Colonic mucosa (tissue), 4 donors: ENCODE results near the gene LNX1. TPM values are rescaled to one million over a fixed set of nuclear protein-coding genes. Genes with fewer than 3 reads are reported as not detected.

Experiments used
- DNase-seq: peaks from one replicate; pipeline ENCODE4 v3.0.0-alpha.2; 2020
- H3K27ac ChIP-seq: fragments of 200-600 bp; one replicate; pipeline ENCODE4 v1.8.0; 2021
- H3K27me3 ChIP-seq: fragments of 200-600 bp; one replicate; pipeline ENCODE4 v1.8.0; 2021
- H3K36me3 ChIP-seq: fragments of 200-600 bp; one replicate; pipeline ENCODE4 v1.8.0; 2021
- H3K4me1 ChIP-seq: fragments of 200-600 bp; one replicate; pipeline ENCODE4 v1.8.0; 2021; ENCODE audit warnings: mild to moderate bottlenecking
- H3K4me3 ChIP-seq: fragments of 200-600 bp; one replicate; pipeline ENCODE4 v1.8.0; 2021
- H3K9ac ChIP-seq, 2 donors: one replicate each; pipeline ENCODE4 v1.7.0; 2013; ENCODE audit warnings: control low read depth in 2 of 2, low read depth in 2 of 2, low read length in 2 of 2
- H3K9me3 ChIP-seq: fragments of 200-600 bp; one replicate; pipeline ENCODE4 v1.8.0; 2021
- intact Hi-C: fragments of 100-400 bp; cut with DNase I; formaldehyde crosslinking; loops from one replicate; pipeline ENCODE4 v1.14.1; 2022
- total RNA-seq, 2 donors: library from RNA; stranded (reverse); fragmentation: NEBNext Ultra II Directional in 1 of 2; extraction: Animal tissue kit (Norgen Biotek cat#: 25700) in 1 of 2; gene quantifications; one replicate each; pipeline ENCODE4 v1.2.1, GENCODE V29; 2021
- TF ChIP-seq, protein P1 (sequence below): fragments of 200-600 bp; IDR thresholded peaks from one replicate; pipeline ENCODE4 v1.8.0; 2022; ENCODE audit warnings: antibody characterized with exemption, mild to moderate bottlenecking
- donor health status: healthy.
- donor health status: DM: no; HTN: no; CAD: no.
- donor health status: DM: no; HTN: no; CAD: no.

Gene LNX1
- total RNA-seq, 2 donors from 2014 or later, result 9.7 to 25.0 TPM

DNA sequence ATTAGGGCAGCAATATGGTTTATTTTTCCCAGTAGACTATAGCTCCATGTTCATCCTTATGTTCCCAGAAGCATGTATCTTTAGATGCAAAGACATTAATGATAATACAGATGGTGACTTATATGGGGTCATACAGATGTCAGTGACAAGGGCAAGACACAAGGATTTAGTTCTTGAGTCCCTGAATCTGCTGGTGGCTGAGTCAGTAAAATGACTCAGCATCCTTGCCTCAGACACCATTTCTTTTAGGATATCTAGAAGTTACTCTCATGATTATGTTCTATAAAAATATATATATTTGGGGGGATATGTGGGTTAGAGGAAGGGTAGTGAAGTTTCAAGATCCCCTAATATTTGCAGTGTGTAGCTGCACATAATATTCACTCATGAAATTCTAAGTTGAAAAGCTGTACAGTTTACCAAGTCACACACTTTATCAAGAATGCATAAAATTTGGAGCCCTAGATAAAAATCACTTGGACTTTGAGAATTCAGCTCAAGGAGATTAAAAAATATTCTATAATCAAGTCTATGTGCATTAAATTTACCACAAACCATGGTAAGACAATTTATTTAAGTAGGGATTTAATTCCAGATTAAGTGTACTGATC is 101.9 kb downstream of the LNX1 start:
- TF ChIP-seq, protein P1, sequence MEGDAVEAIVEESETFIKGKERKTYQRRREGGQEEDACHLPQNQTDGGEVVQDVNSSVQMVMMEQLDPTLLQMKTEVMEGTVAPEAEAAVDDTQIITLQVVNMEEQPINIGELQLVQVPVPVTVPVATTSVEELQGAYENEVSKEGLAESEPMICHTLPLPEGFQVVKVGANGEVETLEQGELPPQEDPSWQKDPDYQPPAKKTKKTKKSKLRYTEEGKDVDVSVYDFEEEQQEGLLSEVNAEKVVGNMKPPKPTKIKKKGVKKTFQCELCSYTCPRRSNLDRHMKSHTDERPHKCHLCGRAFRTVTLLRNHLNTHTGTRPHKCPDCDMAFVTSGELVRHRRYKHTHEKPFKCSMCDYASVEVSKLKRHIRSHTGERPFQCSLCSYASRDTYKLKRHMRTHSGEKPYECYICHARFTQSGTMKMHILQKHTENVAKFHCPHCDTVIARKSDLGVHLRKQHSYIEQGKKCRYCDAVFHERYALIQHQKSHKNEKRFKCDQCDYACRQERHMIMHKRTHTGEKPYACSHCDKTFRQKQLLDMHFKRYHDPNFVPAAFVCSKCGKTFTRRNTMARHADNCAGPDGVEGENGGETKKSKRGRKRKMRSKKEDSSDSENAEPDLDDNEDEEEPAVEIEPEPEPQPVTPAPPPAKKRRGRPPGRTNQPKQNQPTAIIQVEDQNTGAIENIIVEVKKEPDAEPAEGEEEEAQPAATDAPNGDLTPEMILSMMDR, result no peak
- Histone ChIP-seq H3K27me3 (no peaks in the 10 kb centered on the region), H3K9me3 (no peaks in the 10 kb centered on the region), H3K4me1 (no peaks in the 10 kb centered on the region), H3K27ac (no peak overlapping the region), H3K36me3 (no peaks in the 10 kb centered on the region), H3K9ac (no peak overlapping the region), H3K4me3 (no peak overlapping the region)
- intact Hi-C loops, result no loop called here
- no peak for DNase-seq

- Histone ChIP-seq H3K27me3 (no peaks in the 10 kb centered on the region), H3K4me1 (no peaks in the 10 kb centered on the region), H3K9me3 (no peaks in the 10 kb centered on the region), H3K9ac (no peak overlapping the region), H3K36me3 (no peaks in the 10 kb centered on the region), H3K4me3 (no peak overlapping the region), H3K27ac (no peak overlapping the region)
- no peak for DNase-seq
- intact Hi-C loops, result no loop called here
- TF ChIP-seq, protein P1, result no peak
Observed at GRCh38 chr4:53487766-53488165, 103.5 kb downstream of the LNX1 start.

DNA sequence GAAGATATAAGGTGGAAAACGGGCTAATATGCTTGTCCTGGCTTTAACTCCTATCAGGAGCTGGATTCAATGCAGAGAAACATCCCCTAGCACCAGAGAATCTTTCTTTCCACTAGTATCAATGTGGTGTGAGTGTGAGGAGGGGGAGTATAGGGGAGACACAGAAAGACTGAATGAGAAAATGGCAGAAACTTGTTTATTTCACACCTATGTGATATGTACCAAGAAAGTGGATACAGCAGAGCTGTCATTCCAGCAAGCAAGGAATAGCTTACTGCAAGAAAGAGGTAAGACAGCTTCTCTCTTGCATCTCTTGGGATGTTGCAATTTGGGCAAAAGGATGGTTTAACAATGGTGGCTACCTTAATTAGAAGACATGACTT is 105.6 kb downstream of the LNX1 start:
- intact Hi-C loops, result no loop called here
- H3K4me3 ChIP-seq, result no peak overlapping the region
- H3K27ac ChIP-seq, result no peak overlapping the region
- H3K36me3 ChIP-seq, result no peaks in the 10 kb centered on the region
- H3K4me1 ChIP-seq, result no peaks in the 10 kb centered on the region
- DNase-seq, result no peak
- H3K9me3 ChIP-seq, result no peaks in the 10 kb centered on the region
- TF ChIP-seq, protein P1, result no peak
- H3K27me3 ChIP-seq, result no peaks in the 10 kb centered on the region
- H3K9ac ChIP-seq, result no peak overlapping the region

- Histone ChIP-seq H3K4me3 (no peak overlapping the region), H3K36me3 (no peaks in the 10 kb centered on the region), H3K9ac (no peak overlapping the region), H3K9me3 (no peaks in the 10 kb centered on the region), H3K4me1 (no peaks in the 10 kb centered on the region), H3K27ac (no peak overlapping the region), H3K27me3 (no peaks in the 10 kb centered on the region)
- no peak for DNase-seq
- TF ChIP-seq, protein P1, result no peak
- intact Hi-C loops, result no loop called here
Observed at GRCh38 chr4:53484911-53485657, 106.2 kb downstream of the LNX1 start.

DNA sequence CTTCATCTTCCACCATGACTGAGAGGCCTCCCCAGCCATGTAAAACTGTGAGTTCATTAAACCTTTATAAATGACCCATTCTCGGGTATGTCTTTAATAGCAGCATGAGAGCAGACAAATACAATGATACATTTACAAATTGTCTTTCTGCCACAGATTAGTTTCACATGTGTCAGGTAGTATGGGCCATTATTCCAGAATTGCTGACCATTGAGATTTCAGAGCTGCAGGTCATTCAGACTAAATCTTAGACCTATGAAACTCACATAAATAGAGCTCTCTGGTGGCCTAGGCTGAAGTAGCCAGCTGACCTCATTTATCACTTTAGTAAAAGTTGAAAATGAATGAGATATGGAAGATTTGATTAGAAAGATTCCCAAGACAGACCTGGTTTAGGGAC is 108.0 kb downstream of the LNX1 start:
- no peak overlapping the region for H3K27ac ChIP-seq
- intact Hi-C loops, result no loop called here
- no peaks in the 10 kb centered on the region for H3K9me3 ChIP-seq
- H3K4me1 ChIP-seq, result no peaks in the 10 kb centered on the region
- no peak overlapping the region for H3K4me3 ChIP-seq
- no peaks in the 10 kb centered on the region for H3K36me3 ChIP-seq
- no peak for DNase-seq
- no peak overlapping the region for H3K9ac ChIP-seq
- H3K27me3 ChIP-seq, result no peaks in the 10 kb centered on the region
- TF ChIP-seq, protein P1, result no peak
